IMR-90 (cell line): ENCODE data around the gene CLIP3. TPM values are rescaled to one million over a fixed set of nuclear protein-coding genes. Genes with fewer than 3 reads are reported as not detected.
A peak's percentile ranks its signal among the peaks of the same experiment; 100 is the strongest.

Experiments used
- ATAC-seq: fragments of 200-7000 bp; cut with Tn5 transposase; 2 replicates; pipeline ENCODE4 v1.9.1; 2020; ENCODE audit warnings: low read depth, mild to moderate bottlenecking, moderate library complexity
- BruUV-seq: library from RNA; stranded (reverse); fragments of 400-500 nt; replicated peaks from 2 replicates; lab custom pipeline; 2021; lab: Mats Ljungman, UMichigan
- CTCF ChIA-PET: fragments of 300-600 bp; formaldehyde crosslinking; extraction: SDS; loops from one replicate; lab custom pipeline; 2021; ENCODE audit warnings: antibody characterized with exemption; lab: Yijun Ruan, JAX
- POLR2A ChIA-PET: fragments of 300-600 bp; sonication (Branson Sonifier 250); formaldehyde crosslinking; loops from one replicate; lab custom pipeline; 2022; ENCODE audit warnings: antibody characterized with exemption; ENCODE audit not compliant: unreplicated experiment; lab: Charles Lee
- DNase-seq: peaks from one replicate; pipeline ENCODE4 v3.0.0; 2013
- H2AFZ ChIP-seq: replicated peaks from 2 replicates; pipeline ENCODE3; 2013; ENCODE audit warnings: low read length, mild to moderate bottlenecking; ENCODE audit not compliant: poor library complexity
- H2AK5ac ChIP-seq: 2 replicates; pipeline ENCODE4 v1.6.1; 2013; ENCODE audit warnings: low read depth, low read length, inconsistent platforms
- H2AK9ac ChIP-seq: replicated peaks from 2 replicates; pipeline ENCODE3; 2013; ENCODE audit warnings: mild to moderate bottlenecking, low read depth, low read length, moderate library complexity; ENCODE audit not compliant: poor library complexity
- H2BK120ac ChIP-seq: 2 replicates; pipeline ENCODE4 v1.6.1; 2013; ENCODE audit warnings: low read depth, low read length, inconsistent platforms
- H2BK15ac ChIP-seq: 3 replicates; pipeline ENCODE4 v1.6.1; 2013; ENCODE audit warnings: low read depth, low read length, inconsistent platforms
- H2BK20ac ChIP-seq: 2 replicates; pipeline ENCODE4 v1.6.1; 2013; ENCODE audit warnings: low read depth, mild to moderate bottlenecking, inconsistent platforms, low read length, moderate library complexity
- H2BK5ac ChIP-seq: 2 replicates; pipeline ENCODE4 v1.6.1; 2013; ENCODE audit warnings: mild to moderate bottlenecking, low read depth, low read length, inconsistent platforms; ENCODE audit not compliant: poor library complexity, severe bottlenecking
- H3K14ac ChIP-seq: replicated peaks from 2 replicates; pipeline ENCODE4 v1.6.1; 2013; ENCODE audit warnings: low read depth, low read length, inconsistent platforms
- H3K18ac ChIP-seq: 2 replicates; pipeline ENCODE4 v1.6.1; 2013; ENCODE audit warnings: low read depth, low read length, control low read depth
- H3K23ac ChIP-seq: 2 replicates; pipeline ENCODE4 v1.6.1; 2013; ENCODE audit warnings: low read depth, low read length, inconsistent platforms
- H3K27ac ChIP-seq: 2 replicates; pipeline ENCODE4 v1.5.1; 2013; ENCODE audit warnings: mild to moderate bottlenecking, control low read depth, low read length; ENCODE audit not compliant: insufficient read depth
- H3K27me3 ChIP-seq: 2 replicates; pipeline ENCODE4 v1.6.1; 2013; ENCODE audit warnings: low read length; ENCODE audit not compliant: control insufficient read depth, insufficient read depth
- H3K36me3 ChIP-seq: 2 replicates; pipeline ENCODE4 v1.6.1; 2013; ENCODE audit warnings: low read length, mixed read lengths; ENCODE audit not compliant: control insufficient read depth, insufficient read depth
- H3K4ac ChIP-seq: 2 replicates; pipeline ENCODE4 v1.6.1; 2013; ENCODE audit warnings: low read depth, low read length, inconsistent platforms
- H3K4me1 ChIP-seq: 2 replicates; pipeline ENCODE4 v1.6.1; 2013; ENCODE audit warnings: low read length, mixed read lengths; ENCODE audit not compliant: control insufficient read depth, insufficient read depth
- H3K4me2 ChIP-seq: 2 replicates; pipeline ENCODE4 v1.6.1; 2013; ENCODE audit warnings: low read depth, mild to moderate bottlenecking, control low read depth, low read length, moderate library complexity
- H3K4me3 ChIP-seq: 2 replicates; pipeline ENCODE4 v1.5.1; 2013; ENCODE audit warnings: low read depth, mild to moderate bottlenecking, control low read depth, low read length, moderate library complexity; ENCODE audit not compliant: insufficient read depth
- H3K56ac ChIP-seq: 2 replicates; pipeline ENCODE4 v1.6.1; 2013; ENCODE audit warnings: low read length, inconsistent platforms; ENCODE audit not compliant: insufficient read depth; ENCODE audit errors: extremely low read depth
- H3K79me1 ChIP-seq, 2 experiments: 2 replicates each; pipeline ENCODE4 v1.6.1; 2013; ENCODE audit warnings: low read length in 2 of 2, inconsistent platforms in 1 of 2, low read depth in 1 of 2
- H3K9ac ChIP-seq: 2 replicates; pipeline ENCODE4 v1.6.1; 2013; ENCODE audit warnings: low read depth, low read length, control low read depth
- H3K9me1 ChIP-seq: 2 replicates; pipeline ENCODE4 v1.6.1; 2013; ENCODE audit warnings: low read length, inconsistent platforms; ENCODE audit not compliant: insufficient read depth
- H3K9me3 ChIP-seq: 2 replicates; pipeline ENCODE4 v1.6.1; 2013; ENCODE audit warnings: low read length; ENCODE audit not compliant: control insufficient read depth, insufficient read depth
- H4K20me1 ChIP-seq: 2 replicates; pipeline ENCODE4 v1.6.1; 2013; ENCODE audit warnings: low read length, inconsistent platforms; ENCODE audit not compliant: insufficient read depth
- H4K5ac ChIP-seq: 2 replicates; pipeline ENCODE4 v1.6.1; 2013; ENCODE audit warnings: mild to moderate bottlenecking, low read depth, low read length, control low read depth
- H4K8ac ChIP-seq, 2 experiments: 2 replicates each; pipeline ENCODE4 v1.6.1; 2013; ENCODE audit warnings: low read depth in 2 of 2, low read length in 2 of 2, control low read depth in 1 of 2, inconsistent platforms in 1 of 2
- H4K91ac ChIP-seq: 2 replicates; pipeline ENCODE4 v1.6.1; 2013; ENCODE audit warnings: low read depth, low read length, inconsistent platforms; ENCODE audit not compliant: insufficient read depth
- BHLHE40 ChIP-seq: fragments of 150-350 bp; IDR thresholded peaks from 2 replicates; pipeline ENCODE4 v1.6.1; 2016; ENCODE audit warnings: mild to moderate bottlenecking, low read depth, low read length
- CEBPB ChIP-seq: IDR thresholded peaks from 2 replicates; pipeline ENCODE4 v1.6.1; 2012; ENCODE audit warnings: low read depth, low read length, improper control_type of control experiment
- CHD1 ChIP-seq: IDR thresholded peaks from 2 replicates; pipeline ENCODE4 v1.6.1; 2012; ENCODE audit warnings: low read depth, low read length, improper control_type of control experiment
- CTCF ChIP-seq: conservative IDR thresholded peaks from 2 replicates; pipeline ENCODE4 v1.5.1; 2012; ENCODE audit warnings: mild to moderate bottlenecking, low read depth, low read length, improper control_type of control experiment
- MAFK ChIP-seq: IDR thresholded peaks from 2 replicates; pipeline ENCODE4 v1.6.1; 2012; ENCODE audit warnings: low read depth, low read length, improper control_type of control experiment
- MAZ ChIP-seq: IDR thresholded peaks from 2 replicates; pipeline ENCODE4 v1.6.1; 2012; ENCODE audit warnings: low read depth, mild to moderate bottlenecking, low read length, improper control_type of control experiment, moderate library complexity, borderline replicate concordance
- MXI1 ChIP-seq: IDR thresholded peaks from 2 replicates; pipeline ENCODE4 v1.6.1; 2012; ENCODE audit warnings: low read depth, mild to moderate bottlenecking, low read length, moderate library complexity, borderline replicate concordance
- NFE2L2 ChIP-seq: fragments of 150-350 bp; IDR thresholded peaks from 2 replicates; pipeline ENCODE4 v1.6.1; 2016; ENCODE audit warnings: low read depth, mild to moderate bottlenecking, low read length
- POLR2A ChIP-seq: IDR thresholded peaks from 2 replicates; pipeline ENCODE4 v1.6.1; 2012; ENCODE audit warnings: mild to moderate bottlenecking, low read depth, low read length
- RAD21 ChIP-seq: IDR thresholded peaks from 2 replicates; pipeline ENCODE4 v1.6.1; 2012; ENCODE audit warnings: low read length, improper control_type of control experiment
- RCOR1 ChIP-seq: IDR thresholded peaks from 2 replicates; pipeline ENCODE4 v1.6.1; 2012; ENCODE audit warnings: mild to moderate bottlenecking, low read length, improper control_type of control experiment; ENCODE audit not compliant: insufficient replicate concordance
- RFX5 ChIP-seq: IDR thresholded peaks from 2 replicates; pipeline ENCODE4 v1.8.0; 2012; ENCODE audit warnings: low read depth, mild to moderate bottlenecking, low read length, moderate library complexity
- SMC3 ChIP-seq: fragments of 150-350 bp; IDR thresholded peaks from 2 replicates; pipeline ENCODE4 v1.6.1; 2016; ENCODE audit warnings: low read depth, mild to moderate bottlenecking, antibody characterized with exemption, low read length, moderate library complexity
- WGBS, 2 experiments: methylation state at CpG; one replicate each; pipeline versions ENCODE4 v1.1.5 to v1.1.7; 2013; ENCODE audit warnings: missing lambda C conversion rate in 2 of 2; ENCODE audit not compliant: insufficient read length in 1 of 2; ENCODE audit errors: extremely low coverage in 2 of 2; 5-methylcytosine and 5-hydroxymethylcytosine counted together
- dilution Hi-C: fragments of 300-500 bp; cut with HindIII; formaldehyde crosslinking; loops from one replicate; pipeline ENCODE4 v1.14.3; 2018; ENCODE audit warnings: low sequenced_read_pairs; ENCODE audit not compliant: unreplicated experiment
- in situ Hi-C: fragments of 300-500 bp; cut with MboI; formaldehyde crosslinking; loops from 3 replicates; pipeline ENCODE4 v1.14.3; 2019; ENCODE audit warnings: low sequenced_read_pairs, inconsistent platforms, mixed read lengths
- intact Hi-C: fragments of 100-400 bp; cut with micrococcal nuclease; formaldehyde crosslinking; loops from 2 replicates; pipeline ENCODE4 v1.10.0; 2022
- polyA plus RNA-seq, 3 experiments: library from polyadenylated mRNA; depleted of rRNA; stranded (reverse); fragments of >200 nt; gene quantifications; 2 replicates each; pipeline ENCODE4 v1.2.3, GENCODE V29; 2012; ENCODE audit warnings: low replicate concordance in 1 of 3
- total RNA-seq: library from RNA; depleted of rRNA; stranded (reverse); fragments of >200 nt; gene quantifications from 2 replicates; pipeline ENCODE4 v1.2.3, GENCODE V29; 2012
- TF ChIP-seq, protein P1 (sequence below): fragments of 150-350 bp; IDR thresholded peaks from 2 replicates; pipeline ENCODE4 v1.6.1; 2017; ENCODE audit warnings: mild to moderate bottlenecking, antibody characterized with exemption, low read length, low read depth
- TF ChIP-seq, protein P2 (sequence below): fragments of 150-350 bp; IDR thresholded peaks from 2 replicates; pipeline ENCODE4 v1.6.1; 2016; ENCODE audit warnings: low read depth, mild to moderate bottlenecking, low read length, moderate library complexity, borderline replicate concordance

Gene CLIP3
- total and polyA plus RNA-seq, 2 of the 4 experiments (the other 2 are of a cell fraction): 5.4 to 28.7 TPM

GRCh38 chr19:36008336-36008978 lies 24.2 kb downstream of the CLIP3 start, which contains the start of gene SYNE4:
SYNE4 (minus strand) TSS chr19:36008813; CDS start chr19:36008681, 132 bp downstream.
- Histone ChIP-seq H3K9ac (peak within 1 kb of the TSS; percentile 39; the same call in 1 of the 2 replicates), H3K27me3 (no peaks in the 10 kb centered on the region), H2AFZ (peak within 1 kb of the TSS; percentile 85), H2AK9ac (peak within 1 kb of the TSS; percentile 70), H3K9me1 (peaks cover 12% of the 10 kb centered on the region), H2BK5ac (no peak within 1 kb of the TSS), H3K4me3 (peak within 1 kb of the TSS; percentile 24), H3K18ac (no peak within 1 kb of the TSS), H4K5ac (peak within 1 kb of the TSS; percentile 12; the same call in 1 of the 2 replicates), H3K27ac (no peak within 1 kb of the TSS; the same call in 1 of the 2 replicates), H3K9me3 (no peaks in the 10 kb centered on the region), H4K20me1 (peaks cover 5% of the 10 kb centered on the region), H3K4me2 (peak within 1 kb of the TSS; percentile 61), H3K4ac (no peak within 1 kb of the TSS), H2BK20ac (no peak within 1 kb of the TSS), H3K36me3 (no peaks in the 10 kb centered on the region; the same call in none of the 2 replicates), H3K14ac (no peak within 1 kb of the TSS), H3K4me1 (peaks cover 7% of the 10 kb centered on the region; the same call in 1 of the 2 replicates), H2BK15ac (no peak within 1 kb of the TSS), H4K8ac (peak within 1 kb of the TSS in 1 of 2 experiments; percentile 82; a peak in 1 of 4 replicates), H3K56ac (no peak within 1 kb of the TSS), H3K79me1 (peaks cover 5 to 9% of the 10 kb centered on the region in 2 experiments; a peak in 3 of 4 replicates), H2AK5ac (peak within 1 kb of the TSS; percentile 21; the same call in 1 of the 2 replicates), H4K91ac (no peak within 1 kb of the TSS), H3K23ac (no peak within 1 kb of the TSS), H2BK120ac (no peak within 1 kb of the TSS)
- ChIA-PET POLR2A (interaction anchor here (0.6 to 1.0 kb wide), 2 partner anchors 11 to 410 kb away, joined by 3 to 4 read pairs; no protein-coding TSS in a partner anchor), CTCF (no interaction called here)
- no TSS peak for BruUV-seq
- WGBS, 2 experiments: 33% methylated on average over 1 of the region's 19 CpGs; no CpG with 5 or more reads in 1 of the 2 experiments
- no peak for DNase-seq
- ATAC-seq: no peak
- intact Hi-C loops: no loop called here
- dilution Hi-C loops: no loop called here
- in situ Hi-C loops: no loop called here
- TF ChIP-seq BHLHE40 (no peak), POLR2A (no peak), RCOR1 (no peak), MAFK (no peak), NFE2L2 (no peak), MXI1 (no peak), CTCF (no peak), SMC3 (no peak), RFX5 (no peak), RAD21 (no peak), MAZ (no peak), CEBPB (no peak), CHD1 (no peak)
- TF ChIP-seq, protein P1, sequence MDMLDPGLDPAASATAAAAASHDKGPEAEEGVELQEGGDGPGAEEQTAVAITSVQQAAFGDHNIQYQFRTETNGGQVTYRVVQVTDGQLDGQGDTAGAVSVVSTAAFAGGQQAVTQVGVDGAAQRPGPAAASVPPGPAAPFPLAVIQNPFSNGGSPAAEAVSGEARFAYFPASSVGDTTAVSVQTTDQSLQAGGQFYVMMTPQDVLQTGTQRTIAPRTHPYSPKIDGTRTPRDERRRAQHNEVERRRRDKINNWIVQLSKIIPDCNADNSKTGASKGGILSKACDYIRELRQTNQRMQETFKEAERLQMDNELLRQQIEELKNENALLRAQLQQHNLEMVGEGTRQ: no peak
- TF ChIP-seq, protein P2, sequence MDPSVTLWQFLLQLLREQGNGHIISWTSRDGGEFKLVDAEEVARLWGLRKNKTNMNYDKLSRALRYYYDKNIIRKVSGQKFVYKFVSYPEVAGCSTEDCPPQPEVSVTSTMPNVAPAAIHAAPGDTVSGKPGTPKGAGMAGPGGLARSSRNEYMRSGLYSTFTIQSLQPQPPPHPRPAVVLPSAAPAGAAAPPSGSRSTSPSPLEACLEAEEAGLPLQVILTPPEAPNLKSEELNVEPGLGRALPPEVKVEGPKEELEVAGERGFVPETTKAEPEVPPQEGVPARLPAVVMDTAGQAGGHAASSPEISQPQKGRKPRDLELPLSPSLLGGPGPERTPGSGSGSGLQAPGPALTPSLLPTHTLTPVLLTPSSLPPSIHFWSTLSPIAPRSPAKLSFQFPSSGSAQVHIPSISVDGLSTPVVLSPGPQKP: no peak
